Stomach (tissue), 4 donors: ENCODE data around the gene PTPRD.

Source experiments
- EP300 ChIP-seq: sonication (generic); formaldehyde crosslinking; IDR thresholded peaks from one replicate; pipeline ENCODE4 v1.6.1; 2017; ENCODE audit warnings: antibody characterized with exemption
- TF ChIP-seq, protein P1 (sequence below), 7 experiments: fragments of 450-650 bp in 4 of 7; fragments of 200-600 bp in 3 of 7; sonication (generic) in 3 of 7; IDR thresholded peaks; one replicate each; pipeline ENCODE4 v1.5.1; 2016 to 2019; ENCODE audit warnings: antibody characterized with exemption in 7 of 7, control low read depth in 2 of 7, mild to moderate bottlenecking in 1 of 7

DNA sequence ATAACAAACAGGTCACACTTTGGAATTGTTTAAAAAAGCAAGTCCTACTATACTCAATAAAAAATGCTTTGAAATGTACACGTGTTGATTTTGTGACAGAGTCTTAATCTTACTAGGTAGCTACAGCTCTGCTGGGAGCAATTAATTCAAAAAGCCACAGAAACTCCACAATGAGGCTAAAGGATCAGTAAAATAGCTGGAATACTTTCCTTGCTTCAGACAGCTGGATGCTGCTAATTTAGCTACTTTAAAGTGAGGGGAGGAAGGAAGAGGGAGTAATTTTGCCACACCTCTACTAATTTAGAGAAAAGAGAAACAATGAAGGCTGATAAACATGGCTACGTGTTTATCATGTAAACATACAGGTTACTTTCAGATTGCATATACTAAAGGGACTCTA is 1885.6 kb downstream of the PTPRD start:
- TF ChIP-seq, protein P1, sequence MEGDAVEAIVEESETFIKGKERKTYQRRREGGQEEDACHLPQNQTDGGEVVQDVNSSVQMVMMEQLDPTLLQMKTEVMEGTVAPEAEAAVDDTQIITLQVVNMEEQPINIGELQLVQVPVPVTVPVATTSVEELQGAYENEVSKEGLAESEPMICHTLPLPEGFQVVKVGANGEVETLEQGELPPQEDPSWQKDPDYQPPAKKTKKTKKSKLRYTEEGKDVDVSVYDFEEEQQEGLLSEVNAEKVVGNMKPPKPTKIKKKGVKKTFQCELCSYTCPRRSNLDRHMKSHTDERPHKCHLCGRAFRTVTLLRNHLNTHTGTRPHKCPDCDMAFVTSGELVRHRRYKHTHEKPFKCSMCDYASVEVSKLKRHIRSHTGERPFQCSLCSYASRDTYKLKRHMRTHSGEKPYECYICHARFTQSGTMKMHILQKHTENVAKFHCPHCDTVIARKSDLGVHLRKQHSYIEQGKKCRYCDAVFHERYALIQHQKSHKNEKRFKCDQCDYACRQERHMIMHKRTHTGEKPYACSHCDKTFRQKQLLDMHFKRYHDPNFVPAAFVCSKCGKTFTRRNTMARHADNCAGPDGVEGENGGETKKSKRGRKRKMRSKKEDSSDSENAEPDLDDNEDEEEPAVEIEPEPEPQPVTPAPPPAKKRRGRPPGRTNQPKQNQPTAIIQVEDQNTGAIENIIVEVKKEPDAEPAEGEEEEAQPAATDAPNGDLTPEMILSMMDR (IDR thresholded peaks at IDR 0.05): no peak
- TF ChIP-seq EP300: no peak
